GM19351 (cell line): ENCODE data around the gene SFXN5.

ENCODE experiments used
- ATAC-seq: cut with Tn5 transposase; IDR thresholded peaks from one replicate; pipeline ENCODE4 v1.9.1; 2021; ENCODE audit warnings: mild to moderate bottlenecking, moderate library complexity; ENCODE audit not compliant: unreplicated experiment

Gene SFXN5

GRCh38 chr2:73053316-73054114 lies 18.0 kb downstream of the SFXN5 start:
- no peak for ATAC-seq

DNA sequence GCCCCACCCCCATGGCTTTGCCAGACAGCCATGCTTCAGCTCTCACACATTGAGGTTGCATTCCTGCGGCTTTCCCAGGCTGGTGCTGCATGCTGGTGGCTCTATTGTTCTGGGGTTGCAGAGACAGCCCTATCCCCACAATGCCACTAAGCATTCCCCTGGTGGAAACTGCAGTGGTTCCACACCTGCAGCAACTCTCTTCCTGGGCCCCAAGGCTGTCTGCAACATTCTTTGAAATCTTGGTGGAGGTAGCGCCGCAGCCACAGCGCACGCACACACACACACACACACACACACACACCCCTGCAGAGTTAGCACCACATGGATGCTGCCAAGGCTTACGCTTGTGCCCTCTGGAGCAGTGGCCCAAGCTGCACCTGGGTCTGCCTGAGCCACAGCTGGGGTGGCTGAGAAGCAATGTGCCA lies 21.4 kb downstream of the SFXN5 start:
- ATAC-seq = no peak

- no peak for ATAC-seq
Observed at GRCh38 chr2:73043929-73044832, 27.3 kb downstream of the SFXN5 start.

GRCh38 chr2:73043276-73043675 lies 28.2 kb downstream of the SFXN5 start:
- no peak for ATAC-seq

DNA sequence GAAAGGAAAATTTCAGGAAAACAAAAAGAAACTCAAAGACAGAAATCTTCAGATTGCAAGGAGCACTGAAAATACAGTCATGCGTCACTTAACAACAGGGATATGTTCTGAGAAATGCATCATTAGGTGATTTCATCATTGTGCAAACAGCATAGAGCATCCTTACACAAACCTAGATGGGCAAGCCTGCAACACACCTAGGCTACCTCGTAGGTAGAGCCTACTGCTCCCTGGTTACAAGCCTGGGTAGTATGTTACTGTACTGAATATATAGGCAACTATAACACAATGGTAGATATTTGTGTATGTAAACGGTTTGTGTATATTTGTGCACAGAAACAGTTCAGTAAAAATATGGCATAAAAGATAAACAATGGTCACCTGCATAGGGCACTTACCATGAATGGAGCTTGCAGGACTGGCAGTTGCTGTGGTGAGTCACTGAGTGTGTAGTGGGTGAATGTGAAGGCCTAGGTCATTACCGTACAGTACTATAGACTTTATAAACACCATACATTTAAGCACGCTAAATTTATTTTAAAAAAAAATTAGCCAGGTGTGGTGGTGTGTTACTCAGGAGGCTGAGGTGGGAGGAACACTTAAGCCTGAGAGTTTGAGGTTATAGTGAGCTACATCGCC lies 33.4 kb downstream of the SFXN5 start:
- no peak for ATAC-seq

- ATAC-seq = no peak
Observed at GRCh38 chr2:73036766-73037165, 34.7 kb downstream of the SFXN5 start.

DNA sequence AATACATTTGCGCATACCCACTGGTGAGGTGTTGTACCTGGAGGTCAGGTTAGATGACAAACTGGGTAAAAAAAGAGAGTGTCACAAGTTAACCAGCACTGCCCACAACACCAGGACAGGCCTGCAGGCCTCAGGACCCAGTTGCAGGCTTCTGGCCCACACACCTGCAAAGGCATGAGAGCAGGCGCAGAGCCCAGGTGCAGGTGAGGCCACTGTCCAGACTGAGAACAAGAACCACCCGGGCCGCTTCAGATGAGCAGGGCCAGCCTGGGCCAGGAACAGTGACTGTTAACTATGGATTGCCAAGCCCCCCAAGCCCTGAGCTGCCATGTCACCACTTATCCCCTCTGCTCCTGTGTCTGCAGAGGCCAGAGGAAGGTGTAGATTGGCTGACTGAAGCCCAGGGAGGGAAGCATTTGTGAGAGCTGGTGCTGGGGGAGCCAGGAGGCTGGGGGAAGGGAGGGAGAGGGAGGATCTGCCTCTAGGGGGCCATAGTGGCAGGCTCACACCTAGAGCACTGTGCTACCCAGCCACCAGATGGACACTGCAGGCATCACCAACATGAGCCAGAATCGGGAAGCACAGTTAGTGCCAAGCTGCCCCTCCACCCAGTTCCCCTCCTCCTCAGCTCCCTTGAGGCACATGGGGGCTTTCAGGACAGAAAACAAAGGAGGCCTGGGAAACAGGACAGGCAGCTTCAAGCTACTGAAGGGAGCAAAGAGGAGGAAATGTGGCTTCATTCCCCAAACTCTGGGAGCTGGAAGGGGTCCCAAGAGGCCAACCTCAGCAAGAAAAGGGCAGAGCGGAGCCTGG lies 35.4 kb downstream of the SFXN5 start:
- ATAC-seq = no peak

DNA sequence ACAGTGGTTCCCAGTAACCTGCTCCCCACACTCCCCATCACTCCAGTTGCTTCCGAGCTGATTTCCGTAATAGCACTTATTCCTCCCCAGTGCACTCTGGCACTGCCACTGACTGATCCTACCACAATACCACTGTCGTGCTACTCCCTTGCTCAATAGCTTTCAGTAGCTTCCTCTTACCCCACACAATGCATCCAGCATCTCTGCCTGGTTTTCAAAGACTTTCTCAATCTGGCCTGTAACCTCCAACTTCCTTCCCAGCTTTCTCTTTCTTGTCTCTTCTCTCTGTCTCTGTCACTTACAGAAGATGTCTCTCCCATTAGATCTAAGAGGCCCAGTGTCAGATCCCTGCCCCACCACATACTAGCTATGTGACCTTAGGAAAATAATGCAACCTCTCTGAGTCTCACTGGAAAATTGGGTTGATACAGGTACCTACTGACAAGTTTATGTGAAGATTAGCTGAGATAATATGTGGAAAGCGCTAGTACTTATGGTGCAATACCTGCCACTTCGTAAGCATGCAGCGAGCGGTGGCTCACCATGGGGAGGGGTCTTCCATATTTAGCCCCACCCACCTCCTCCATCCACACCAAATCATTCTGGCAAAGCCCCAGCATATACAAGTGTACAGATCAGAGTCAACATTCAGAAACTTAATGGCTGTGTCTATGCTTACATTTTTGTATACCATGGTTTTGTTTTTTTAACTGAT lies 36.7 kb downstream of the SFXN5 start:
- ATAC-seq = no peak

GRCh38 chr2:73033766-73034381 lies 37.6 kb downstream of the SFXN5 start:
- ATAC-seq = no peak

GRCh38 chr2:73033142-73033765 lies 38.3 kb downstream of the SFXN5 start:
- no peak for ATAC-seq

GRCh38 chr2:73032702-73033097 lies 38.8 kb downstream of the SFXN5 start:
- ATAC-seq = no peak

DNA sequence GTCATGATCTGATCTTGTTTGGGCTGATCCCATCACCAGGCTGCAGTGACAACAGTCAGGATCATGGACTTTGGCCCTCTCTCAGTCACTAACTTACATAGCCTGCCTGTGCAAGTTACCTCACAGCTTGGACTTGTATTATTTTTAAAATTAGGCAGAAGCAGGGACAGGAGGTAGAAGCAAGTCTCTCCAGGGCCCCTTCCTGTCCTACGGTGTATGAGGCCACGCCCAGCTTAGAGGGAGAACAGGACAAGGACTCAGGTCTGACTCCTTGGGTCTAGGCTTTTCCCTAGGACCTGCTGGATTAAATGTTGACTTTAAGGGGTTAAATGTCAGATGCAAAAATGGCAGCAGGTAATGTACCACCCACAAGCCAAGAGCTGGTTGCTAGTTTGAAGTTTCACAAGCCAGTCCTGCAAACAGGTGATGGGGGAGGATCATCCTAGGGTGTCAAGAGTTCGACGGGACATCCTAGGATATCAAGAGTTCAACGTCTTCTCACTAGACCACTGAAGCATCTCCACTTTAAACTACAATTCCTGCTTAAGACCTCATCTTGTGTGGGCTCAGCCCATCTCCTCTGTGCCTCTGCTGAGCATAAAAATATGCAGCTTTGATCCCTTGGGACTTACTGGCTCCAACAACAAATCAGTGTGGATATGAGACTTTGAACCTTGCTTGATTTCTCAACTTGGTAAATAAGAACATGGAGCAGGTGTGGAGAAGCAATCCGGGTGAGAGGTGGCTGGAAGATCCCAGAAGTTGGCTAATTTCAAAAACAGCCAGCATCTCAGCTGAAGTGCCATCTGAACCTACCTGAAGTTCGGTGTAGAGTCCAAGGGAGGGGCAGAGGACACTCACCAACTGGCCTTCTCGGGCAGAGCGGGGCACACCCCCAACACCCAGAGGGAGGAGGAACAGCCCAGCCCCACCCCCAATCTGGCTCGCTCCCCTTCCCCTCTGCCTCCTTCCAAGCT lies 39.5 kb downstream of the SFXN5 start:
- no peak for ATAC-seq

DNA sequence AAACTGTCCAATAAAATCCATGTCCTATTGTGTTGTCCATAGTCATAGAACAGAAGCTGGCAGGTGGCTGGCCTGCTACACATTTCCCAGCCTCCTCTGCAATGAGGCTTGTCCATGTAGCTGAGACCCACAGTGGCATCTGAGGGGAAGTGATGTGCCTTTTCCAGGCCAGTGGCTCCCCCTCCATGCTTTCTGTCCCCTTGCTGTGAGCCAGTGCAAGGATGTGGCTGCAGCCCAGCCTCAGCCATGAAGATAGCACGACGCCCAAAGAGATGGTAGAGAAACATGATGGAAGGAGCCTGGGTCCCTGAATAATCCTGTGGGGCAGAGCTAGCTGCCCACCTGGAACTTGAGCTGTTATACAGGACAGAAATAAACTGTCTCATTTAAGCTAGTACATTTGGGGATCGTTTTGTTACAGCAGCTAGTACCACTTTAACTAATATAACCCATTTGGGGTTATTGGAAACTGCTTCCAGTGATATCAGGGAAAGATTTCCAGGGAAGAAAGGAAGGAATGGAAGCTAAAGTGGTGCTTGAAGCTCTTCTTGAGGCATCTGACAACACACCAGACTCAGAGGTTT lies 40.3 kb downstream of the SFXN5 start:
- ATAC-seq = no peak

DNA sequence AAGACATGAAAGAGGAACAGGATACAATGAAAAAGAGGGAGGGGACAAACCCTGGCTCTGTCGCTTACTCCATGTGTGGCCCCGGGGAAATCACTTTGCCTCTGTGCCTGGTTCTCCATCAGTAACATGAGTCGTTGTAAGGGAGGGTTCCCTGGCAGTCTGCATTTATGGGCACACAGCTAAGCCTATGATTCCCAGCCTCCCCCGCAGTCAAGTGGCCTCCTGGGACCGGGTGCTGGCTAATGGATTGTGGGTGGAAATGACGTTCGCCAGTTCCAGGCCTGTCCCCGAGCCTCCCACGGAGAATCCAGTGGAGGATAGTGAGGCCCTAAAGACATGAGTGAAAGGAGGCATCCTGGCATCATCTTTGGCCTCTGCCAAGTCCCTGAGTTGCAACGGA lies 42.7 kb downstream of the SFXN5 start:
- ATAC-seq = no peak

- ATAC-seq = no peak
Observed at GRCh38 chr2:73027340-73027739, 44.2 kb downstream of the SFXN5 start.

- no peak for ATAC-seq
Observed at GRCh38 chr2:73023497-73023896, 48.0 kb downstream of the SFXN5 start.

- ATAC-seq = no peak
Observed at GRCh38 chr2:73022024-73022568, 49.4 kb downstream of the SFXN5 start.
